Measurements from ENCODE around the gene RESP18.
"Not testable (repeated sequence)": the region's sequence is repeated elsewhere in the genome, so short reads cannot be mapped to it uniquely, and the experiment has no call there.

The RESP18 gene

GRCh38 chr2:219325657-219326315 lies 6.8 kb downstream of the RESP18 start:
- in situ Hi-C loops (cut with MboI; ENCODE audit: low sequenced_read_pairs) = no loop called here

GRCh38 chr2:219325136-219325535 lies 7.4 kb downstream of the RESP18 start:
- in situ Hi-C loops (cut with MboI; ENCODE audit: low sequenced_read_pairs) = no loop called here

- in situ Hi-C loops (cut with MboI; ENCODE audit: low sequenced_read_pairs) = no loop called here
Measured at GRCh38 chr2:219323434-219323833, 9.1 kb downstream of the RESP18 start.

- in situ Hi-C loops (cut with MboI; ENCODE audit: low sequenced_read_pairs) = no loop called here
Measured at GRCh38 chr2:219314804-219315468, 17.6 kb downstream of the RESP18 start.

GRCh38 chr2:219312683-219313263 lies 19.8 kb downstream of the RESP18 start:
- in situ Hi-C loops (cut with MboI; ENCODE audit: low sequenced_read_pairs) = not testable (repeated sequence)

- in situ Hi-C loops (cut with MboI; ENCODE audit: low sequenced_read_pairs) = no loop called here
Measured at GRCh38 chr2:219309278-219309677, 23.3 kb downstream of the RESP18 start, which contains the start of gene PTPRN. Gene PTPRN (minus strand): TSS chr2:219309401. CDS start chr2:219309332, 69 bp downstream.

- in situ Hi-C loops (cut with MboI; ENCODE audit: low sequenced_read_pairs) = no loop called here
Measured at GRCh38 chr2:219308142-219309101, 24.1 kb downstream of the RESP18 start.

GRCh38 chr2:219306047-219306446 lies 26.5 kb downstream of the RESP18 start:
- in situ Hi-C loops (cut with MboI; ENCODE audit: low sequenced_read_pairs) = no loop called here

GRCh38 chr2:219304223-219304622 lies 28.3 kb downstream of the RESP18 start:
- in situ Hi-C loops (cut with MboI; ENCODE audit: low sequenced_read_pairs) = no loop called here

- in situ Hi-C loops (cut with MboI; ENCODE audit: low sequenced_read_pairs) = no loop called here
Measured at GRCh38 chr2:219302412-219302968, 30.1 kb downstream of the RESP18 start.

GRCh38 chr2:219300022-219300421 lies 32.5 kb downstream of the RESP18 start:
- in situ Hi-C loops (cut with MboI; ENCODE audit: low sequenced_read_pairs) = no loop called here

- in situ Hi-C loops (cut with MboI; ENCODE audit: low sequenced_read_pairs) = no loop called here
Measured at GRCh38 chr2:219299372-219299760, 33.2 kb downstream of the RESP18 start.

- in situ Hi-C loops (cut with MboI; ENCODE audit: low sequenced_read_pairs) = no loop called here
Measured at GRCh38 chr2:219298759-219299371, 33.7 kb downstream of the RESP18 start.

- in situ Hi-C loops (cut with MboI; ENCODE audit: low sequenced_read_pairs) = no loop called here
Measured at GRCh38 chr2:219297766-219298456, 34.6 kb downstream of the RESP18 start.

GRCh38 chr2:219296631-219297391 lies 35.7 kb downstream of the RESP18 start:
- in situ Hi-C loops (cut with MboI; ENCODE audit: low sequenced_read_pairs) = no loop called here

GRCh38 chr2:219296142-219296541 lies 36.4 kb downstream of the RESP18 start:
- in situ Hi-C loops (cut with MboI; ENCODE audit: low sequenced_read_pairs) = no loop called here

GRCh38 chr2:219294356-219295351 lies 37.9 kb downstream of the RESP18 start:
- in situ Hi-C loops (cut with MboI; ENCODE audit: low sequenced_read_pairs) = no loop called here

GRCh38 chr2:219293736-219294231 lies 38.8 kb downstream of the RESP18 start:
- in situ Hi-C loops (cut with MboI; ENCODE audit: low sequenced_read_pairs) = no loop called here
